Central memory CD8-positive, alpha-beta T cell (primary cell): ENCODE results near the gene PIEZO2.

ENCODE experiments used
- ATAC-seq: fragments of 150-1000 bp; cut with Tn5 transposase; replicated peaks from 2 replicates; pipeline ENCODE4 v1.10.0; 2022; ENCODE audit warnings: mild to moderate bottlenecking, moderate FRiP score, moderate number of reproducible peaks; ENCODE audit not compliant: poor library complexity, severe bottlenecking; ENCODE audit errors: extremely low read depth
- DNase-seq, 2 donors: peaks; one replicate each; pipeline ENCODE4 v3.0.0; 2021; ENCODE audit warnings: low spot score in 2 of 2
- H3K27ac Mint-ChIP-seq: one replicate; pipeline ENCODE4 v1.8.0; 2022; ENCODE audit warnings: low read depth, mild to moderate bottlenecking, moderate library complexity, mixed read lengths
- H3K27me3 Mint-ChIP-seq: one replicate; pipeline ENCODE4 v1.8.0; 2022; ENCODE audit warnings: mixed read lengths
- H3K36me3 Mint-ChIP-seq: one replicate; pipeline ENCODE4 v1.8.0; 2022; ENCODE audit warnings: mild to moderate bottlenecking, moderate library complexity, mixed read lengths; ENCODE audit not compliant: insufficient read depth
- H3K4me1 Mint-ChIP-seq: one replicate; pipeline ENCODE4 v1.8.0; 2022; ENCODE audit warnings: mixed read lengths
- H3K4me3 Mint-ChIP-seq: one replicate; pipeline ENCODE4 v1.8.0; 2022; ENCODE audit warnings: mild to moderate bottlenecking, moderate library complexity, mixed read lengths
- H3K9me3 Mint-ChIP-seq: one replicate; pipeline ENCODE4 v1.8.0; 2022; ENCODE audit warnings: mixed read lengths

PIEZO2 gene

DNA sequence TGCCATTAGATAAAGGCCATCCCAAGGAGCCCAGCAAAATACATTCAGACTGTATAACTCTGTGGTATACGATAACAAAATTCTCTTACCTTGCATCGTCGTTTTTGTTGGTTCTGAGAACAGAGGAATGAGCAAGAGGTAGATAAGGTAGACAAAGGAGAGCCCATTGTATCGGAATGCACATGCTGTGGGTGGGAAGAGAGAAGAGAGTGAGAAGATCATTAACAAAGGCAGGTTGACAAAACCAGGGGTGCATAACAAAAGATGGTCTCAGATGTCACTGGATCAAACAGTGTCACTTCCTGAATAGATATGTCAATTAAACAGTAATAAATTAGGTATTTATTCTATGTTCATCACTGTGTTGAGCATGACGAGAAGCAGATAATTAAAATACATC lies 83.3 kb downstream of the PIEZO2 start:
- DNase-seq, result no peak
- Mint-ChIP-seq H3K4me1 (no peaks in the 10 kb centered on the region), H3K4me3 (no peak overlapping the region), H3K36me3 (no peaks in the 10 kb centered on the region), H3K27me3 (no peaks in the 10 kb centered on the region), H3K27ac (no peak overlapping the region), H3K9me3 (peaks cover 10% of the 10 kb centered on the region)
- no peak for ATAC-seq

DNA sequence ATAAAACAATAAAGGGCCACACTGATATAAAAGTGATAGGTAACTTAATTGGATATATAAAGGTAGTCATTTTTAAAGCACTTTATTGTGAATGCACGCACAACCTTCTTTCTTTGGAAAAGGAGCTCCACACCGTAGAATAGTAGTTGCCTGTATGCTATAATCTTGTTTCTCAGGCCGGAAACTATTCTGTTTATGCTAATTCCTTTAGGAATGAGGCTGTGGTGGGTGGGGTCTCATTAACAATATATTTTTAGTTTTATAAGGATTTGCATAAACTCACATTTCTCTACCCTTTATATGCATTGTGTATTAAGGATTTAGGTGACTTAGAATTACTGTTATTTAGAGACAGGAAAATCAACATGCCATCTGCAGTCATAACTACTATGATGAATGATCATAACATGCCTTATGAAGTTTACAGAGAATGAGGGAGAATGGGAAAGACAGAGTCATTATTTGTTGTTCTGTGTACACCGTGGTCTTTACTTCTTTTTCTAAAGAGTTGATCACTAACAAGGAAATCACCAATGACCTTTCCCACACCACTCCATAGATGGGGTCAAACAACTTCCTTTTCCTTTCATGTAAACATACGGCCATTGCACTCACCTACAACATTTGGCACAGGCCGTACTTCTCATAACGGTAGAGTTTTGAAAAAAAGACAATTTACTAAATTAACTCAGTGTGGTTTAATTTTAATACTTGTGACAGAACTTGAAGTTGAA lies 84.5 kb downstream of the PIEZO2 start:
- no peaks in the 10 kb centered on the region for H3K27me3 Mint-ChIP-seq
- no peaks in the 10 kb centered on the region for H3K36me3 Mint-ChIP-seq
- ATAC-seq (no peak), DNase-seq (no peak)
- H3K4me3 Mint-ChIP-seq, result no peak overlapping the region
- peaks cover 10% of the 10 kb centered on the region for H3K9me3 Mint-ChIP-seq
- H3K27ac Mint-ChIP-seq, result no peak overlapping the region
- H3K4me1 Mint-ChIP-seq, result no peaks in the 10 kb centered on the region

DNA sequence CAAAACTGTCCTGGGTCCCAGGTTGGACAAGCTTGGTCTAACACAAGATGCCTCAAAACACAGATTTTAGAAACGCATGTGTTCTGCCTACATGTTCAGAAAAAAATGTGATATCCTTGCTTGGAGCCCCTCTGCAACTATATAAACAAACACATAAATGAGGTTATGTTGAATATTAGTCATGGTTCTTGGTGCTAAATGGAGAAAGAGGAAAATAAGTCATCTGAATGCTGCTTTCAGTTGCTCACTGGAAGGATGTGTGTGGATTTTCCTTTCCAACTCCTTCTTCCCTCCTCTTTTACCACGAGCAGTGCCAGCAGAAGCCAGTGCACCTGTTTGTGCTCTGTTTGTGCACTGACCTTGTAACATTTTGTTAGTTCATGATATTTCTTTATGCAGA lies 85.3 kb downstream of the PIEZO2 start:
- H3K9me3 Mint-ChIP-seq, result peaks cover 10% of the 10 kb centered on the region
- no peaks in the 10 kb centered on the region for H3K4me1 Mint-ChIP-seq
- no peaks in the 10 kb centered on the region for H3K36me3 Mint-ChIP-seq
- ATAC-seq (no peak), DNase-seq (no peak)
- no peak overlapping the region for H3K4me3 Mint-ChIP-seq
- H3K27me3 Mint-ChIP-seq, result no peaks in the 10 kb centered on the region
- no peak overlapping the region for H3K27ac Mint-ChIP-seq

- Mint-ChIP-seq H3K27ac (no peak overlapping the region), H3K27me3 (no peaks in the 10 kb centered on the region), H3K36me3 (no peaks in the 10 kb centered on the region), H3K4me3 (no peak overlapping the region), H3K4me1 (no peaks in the 10 kb centered on the region), H3K9me3 (peaks cover 12% of the 10 kb centered on the region)
- DNase-seq (no peak), ATAC-seq (no peak)
Measured at GRCh38 chr18:11055721-11056120, 93.6 kb downstream of the PIEZO2 start.

DNA sequence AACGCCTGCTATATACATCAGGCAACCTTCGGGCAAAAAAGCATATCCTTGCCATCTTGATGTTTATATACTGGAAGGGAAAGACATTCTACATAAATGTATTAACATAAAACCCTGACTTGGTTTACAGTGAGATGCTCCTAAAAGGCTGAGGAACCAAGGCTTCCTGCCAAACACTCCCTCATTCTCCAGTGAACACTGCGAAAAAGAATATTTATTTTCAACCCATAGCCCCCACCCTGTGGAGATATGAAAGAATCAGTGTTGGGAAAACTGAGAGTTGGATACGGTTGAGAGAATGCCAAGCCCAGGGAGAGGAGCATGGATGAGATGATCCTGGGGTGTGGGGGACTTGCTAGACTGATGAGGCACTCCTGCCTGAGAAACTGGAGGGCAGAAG lies 94.9 kb downstream of the PIEZO2 start:
- Mint-ChIP-seq H3K9me3 (peaks cover 12% of the 10 kb centered on the region), H3K27ac (no peak overlapping the region), H3K36me3 (no peaks in the 10 kb centered on the region), H3K4me1 (no peaks in the 10 kb centered on the region), H3K4me3 (no peak overlapping the region), H3K27me3 (no peaks in the 10 kb centered on the region)
- no peak for DNase-seq
- no peak for ATAC-seq

GRCh38 chr18:11053293-11053692 lies 96.1 kb downstream of the PIEZO2 start:
- Mint-ChIP-seq H3K27me3 (no peaks in the 10 kb centered on the region), H3K4me1 (no peaks in the 10 kb centered on the region), H3K4me3 (no peak overlapping the region), H3K9me3 (peaks cover 6% of the 10 kb centered on the region), H3K36me3 (no peaks in the 10 kb centered on the region), H3K27ac (no peak overlapping the region)
- ATAC-seq (no peak), DNase-seq (no peak)

- Mint-ChIP-seq H3K36me3 (no peaks in the 10 kb centered on the region), H3K4me3 (no peak overlapping the region), H3K27me3 (no peaks in the 10 kb centered on the region), H3K27ac (no peak overlapping the region), H3K9me3 (peaks cover 5% of the 10 kb centered on the region), H3K4me1 (no peaks in the 10 kb centered on the region)
- ATAC-seq, result no peak
- no peak for DNase-seq
Measured at GRCh38 chr18:11052800-11053199, 96.6 kb downstream of the PIEZO2 start.

- no peak for ATAC-seq
- no peak overlapping the region for H3K27ac Mint-ChIP-seq
Measured at GRCh38 chr18:11051462-11051861, 97.9 kb downstream of the PIEZO2 start.

GRCh38 chr18:11050966-11051365 lies 98.4 kb downstream of the PIEZO2 start:
- Mint-ChIP-seq H3K27me3 (no peaks in the 10 kb centered on the region), H3K36me3 (no peaks in the 10 kb centered on the region), H3K27ac (no peak overlapping the region), H3K4me3 (no peak overlapping the region), H3K4me1 (no peaks in the 10 kb centered on the region), H3K9me3 (peaks cover 8% of the 10 kb centered on the region)
- DNase-seq, result no peak
- ATAC-seq, result no peak

More at GRCh38 chr18:11051462-11051861, 97.9 kb downstream of the PIEZO2 start:
- DNase-seq, result no peak
- H3K4me3 Mint-ChIP-seq, result no peak overlapping the region
- H3K9me3 Mint-ChIP-seq, result peaks cover 8% of the 10 kb centered on the region
- no peaks in the 10 kb centered on the region for H3K36me3 Mint-ChIP-seq
- no peaks in the 10 kb centered on the region for H3K27me3 Mint-ChIP-seq
- no peaks in the 10 kb centered on the region for H3K4me1 Mint-ChIP-seq

GRCh38 chr18:11047817-11048216 lies 101.6 kb downstream of the PIEZO2 start:
- Mint-ChIP-seq H3K27me3 (no peaks in the 10 kb centered on the region), H3K27ac (no peak overlapping the region), H3K36me3 (no peaks in the 10 kb centered on the region), H3K9me3 (peaks cover 8% of the 10 kb centered on the region), H3K4me3 (no peak overlapping the region), H3K4me1 (no peaks in the 10 kb centered on the region)
- DNase-seq (no peak), ATAC-seq (no peak)

DNA sequence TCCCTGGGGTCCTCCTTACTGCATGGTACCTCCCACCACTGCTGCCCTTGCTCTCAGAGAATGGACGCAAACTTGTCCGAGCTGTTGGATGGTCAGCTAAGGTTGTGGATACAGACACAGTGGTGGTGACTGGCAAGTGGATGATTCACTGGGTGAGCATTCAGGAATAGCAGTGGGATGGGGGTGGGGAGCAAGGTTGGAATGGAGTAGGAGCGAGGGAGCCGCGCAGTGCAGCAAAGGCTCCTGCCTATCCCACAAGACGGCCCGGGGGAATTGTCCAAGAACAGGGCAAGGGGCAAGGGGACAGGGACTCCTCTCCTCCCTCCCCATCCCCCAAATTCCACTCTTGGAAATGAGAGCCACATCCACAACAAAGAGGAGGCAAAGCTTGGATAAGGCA lies 102.2 kb downstream of the PIEZO2 start:
- ATAC-seq, result no peak
- no peaks in the 10 kb centered on the region for H3K36me3 Mint-ChIP-seq

DNA sequence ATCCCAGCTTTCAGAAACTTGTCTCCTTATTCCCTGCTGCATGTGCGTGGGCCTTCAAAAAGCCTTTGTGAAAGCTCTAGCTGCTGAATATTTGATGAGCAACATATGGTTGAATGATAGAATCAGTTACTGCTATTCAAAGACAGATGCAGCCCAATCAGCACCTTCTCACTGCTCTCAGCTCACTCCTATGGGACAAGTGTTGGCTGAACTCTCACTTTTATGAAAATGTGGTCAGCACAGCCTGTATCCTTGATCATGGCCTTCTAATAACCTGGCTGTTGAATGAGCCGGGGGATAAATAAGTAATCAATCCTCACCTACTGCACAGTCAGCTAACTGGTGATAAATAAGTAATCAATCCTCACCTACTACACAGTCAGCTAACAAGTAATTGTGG lies 103.2 kb downstream of the PIEZO2 start:
- Mint-ChIP-seq H3K9me3 (peaks cover 8% of the 10 kb centered on the region), H3K27ac (no peak overlapping the region), H3K4me3 (no peak overlapping the region)

More for the DNA sequence above, 102.2 kb downstream of the PIEZO2 start:
- H3K27me3 Mint-ChIP-seq, result peaks cover 3% of the 10 kb centered on the region
- no peak overlapping the region for H3K27ac Mint-ChIP-seq
- H3K4me1 Mint-ChIP-seq, result no peaks in the 10 kb centered on the region
- peaks cover 8% of the 10 kb centered on the region for H3K9me3 Mint-ChIP-seq
- no peak overlapping the region for H3K4me3 Mint-ChIP-seq
- no peak for DNase-seq

GRCh38 chr18:11043694-11044093 lies 105.7 kb downstream of the PIEZO2 start:
- Mint-ChIP-seq H3K4me3 (no peak overlapping the region), H3K36me3 (no peaks in the 10 kb centered on the region), H3K4me1 (no peaks in the 10 kb centered on the region), H3K27ac (no peak overlapping the region), H3K27me3 (peaks cover 6% of the 10 kb centered on the region), H3K9me3 (peaks cover 8% of the 10 kb centered on the region)
- no peak for DNase-seq
- no peak for ATAC-seq

More for the DNA sequence above, 103.2 kb downstream of the PIEZO2 start:
- no peak for ATAC-seq
- Mint-ChIP-seq H3K36me3 (no peaks in the 10 kb centered on the region), H3K27me3 (peaks cover 6% of the 10 kb centered on the region), H3K4me1 (no peaks in the 10 kb centered on the region)
- no peak for DNase-seq
